Neural progenitor cell (in vitro differentiated cells): Measurements from ENCODE around the gene ZCCHC7.

Source experiments
- EZH2 ChIP-seq: fragments of 200-600 bp; sonication (generic); IDR thresholded peaks from 2 replicates; pipeline ENCODE4 v1.6.1; 2017; ENCODE audit warnings: antibody characterized with exemption, mild to moderate bottlenecking, moderate library complexity
- TF ChIP-seq, protein P1 (sequence below): fragments of 200-600 bp; sonication (generic); IDR thresholded peaks from 2 replicates; pipeline ENCODE4 v1.5.1; 2017; ENCODE audit warnings: antibody characterized with exemption, mild to moderate bottlenecking

DNA sequence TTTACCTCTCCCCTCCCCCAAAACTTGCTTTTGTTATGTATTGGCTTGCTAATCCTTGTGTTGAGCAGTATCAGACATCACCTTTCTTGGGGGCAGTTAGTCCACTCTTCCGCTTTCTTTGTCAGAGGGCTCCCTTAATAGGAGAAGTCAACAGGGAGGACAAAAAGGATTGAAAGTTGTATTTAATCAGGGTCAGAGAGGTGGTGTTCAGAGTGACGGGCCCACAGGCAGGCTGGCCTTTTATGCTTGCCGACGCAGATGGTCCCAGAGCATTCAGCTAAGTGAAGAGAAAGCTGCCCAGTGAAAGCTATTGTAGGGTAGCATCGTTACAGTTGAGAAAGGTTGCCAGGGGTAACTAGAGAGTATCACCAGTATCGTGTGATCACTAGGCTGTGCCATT is 131.1 kb downstream of the ZCCHC7 start:
- TF ChIP-seq, protein P1, sequence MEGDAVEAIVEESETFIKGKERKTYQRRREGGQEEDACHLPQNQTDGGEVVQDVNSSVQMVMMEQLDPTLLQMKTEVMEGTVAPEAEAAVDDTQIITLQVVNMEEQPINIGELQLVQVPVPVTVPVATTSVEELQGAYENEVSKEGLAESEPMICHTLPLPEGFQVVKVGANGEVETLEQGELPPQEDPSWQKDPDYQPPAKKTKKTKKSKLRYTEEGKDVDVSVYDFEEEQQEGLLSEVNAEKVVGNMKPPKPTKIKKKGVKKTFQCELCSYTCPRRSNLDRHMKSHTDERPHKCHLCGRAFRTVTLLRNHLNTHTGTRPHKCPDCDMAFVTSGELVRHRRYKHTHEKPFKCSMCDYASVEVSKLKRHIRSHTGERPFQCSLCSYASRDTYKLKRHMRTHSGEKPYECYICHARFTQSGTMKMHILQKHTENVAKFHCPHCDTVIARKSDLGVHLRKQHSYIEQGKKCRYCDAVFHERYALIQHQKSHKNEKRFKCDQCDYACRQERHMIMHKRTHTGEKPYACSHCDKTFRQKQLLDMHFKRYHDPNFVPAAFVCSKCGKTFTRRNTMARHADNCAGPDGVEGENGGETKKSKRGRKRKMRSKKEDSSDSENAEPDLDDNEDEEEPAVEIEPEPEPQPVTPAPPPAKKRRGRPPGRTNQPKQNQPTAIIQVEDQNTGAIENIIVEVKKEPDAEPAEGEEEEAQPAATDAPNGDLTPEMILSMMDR, result no peak
- no peak for TF ChIP-seq EZH2
